RWPE1 (cell line): ENCODE results near the gene CD86.

Experiments used
- CTCF ChIA-PET: fragments of 350-600 bp; sonication (Branson Sonifier 250); formaldehyde crosslinking; extraction: SDS; loops from one replicate; lab custom pipeline; 2021; lab: Yijun Ruan, JAX
- POLR2A ChIA-PET: fragments of 400-600 bp; formaldehyde crosslinking; extraction: SDS; loops from one replicate; lab custom pipeline; 2020; ENCODE audit warnings: antibody characterized with exemption; ENCODE audit not compliant: low non-redundant PET; lab: Yijun Ruan, JAX
- DNase-seq: peaks from one replicate; pipeline ENCODE4 v3.0.0; 2012; ENCODE audit warnings: low spot score
- H3K27ac ChIP-seq: fragments of 450-650 bp; 2 replicates; pipeline ENCODE4 v1.5.1; 2017
- TF ChIP-seq, protein P1 (sequence below): fragments of 450-650 bp; conservative IDR thresholded peaks from 2 replicates; pipeline ENCODE4 v1.5.1; 2017; ENCODE audit warnings: low read depth, mild to moderate bottlenecking

Gene CD86

DNA sequence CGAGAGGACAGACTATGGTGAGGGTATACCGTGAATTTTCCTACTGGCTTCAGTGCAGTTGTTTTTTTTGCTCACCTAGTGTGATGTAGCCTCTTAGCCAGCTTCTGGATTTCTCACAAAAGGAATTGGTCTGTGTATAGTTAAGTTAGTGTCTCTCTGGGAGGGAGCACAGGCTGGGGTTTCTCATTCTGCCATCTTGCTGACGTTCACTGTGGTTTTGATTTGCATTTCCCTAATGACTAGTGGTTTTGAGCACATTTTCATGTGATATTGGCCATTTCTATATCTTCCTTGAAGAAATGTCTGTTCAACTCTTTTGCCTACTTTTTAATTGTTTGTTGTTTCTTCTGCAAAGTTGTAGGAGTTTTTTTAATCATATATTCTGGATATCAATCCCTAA is 2.2 kb upstream of the CD86 start:
- ChIA-PET POLR2A (no interaction called here), CTCF (no interaction called here)
- TF ChIP-seq, protein P1, sequence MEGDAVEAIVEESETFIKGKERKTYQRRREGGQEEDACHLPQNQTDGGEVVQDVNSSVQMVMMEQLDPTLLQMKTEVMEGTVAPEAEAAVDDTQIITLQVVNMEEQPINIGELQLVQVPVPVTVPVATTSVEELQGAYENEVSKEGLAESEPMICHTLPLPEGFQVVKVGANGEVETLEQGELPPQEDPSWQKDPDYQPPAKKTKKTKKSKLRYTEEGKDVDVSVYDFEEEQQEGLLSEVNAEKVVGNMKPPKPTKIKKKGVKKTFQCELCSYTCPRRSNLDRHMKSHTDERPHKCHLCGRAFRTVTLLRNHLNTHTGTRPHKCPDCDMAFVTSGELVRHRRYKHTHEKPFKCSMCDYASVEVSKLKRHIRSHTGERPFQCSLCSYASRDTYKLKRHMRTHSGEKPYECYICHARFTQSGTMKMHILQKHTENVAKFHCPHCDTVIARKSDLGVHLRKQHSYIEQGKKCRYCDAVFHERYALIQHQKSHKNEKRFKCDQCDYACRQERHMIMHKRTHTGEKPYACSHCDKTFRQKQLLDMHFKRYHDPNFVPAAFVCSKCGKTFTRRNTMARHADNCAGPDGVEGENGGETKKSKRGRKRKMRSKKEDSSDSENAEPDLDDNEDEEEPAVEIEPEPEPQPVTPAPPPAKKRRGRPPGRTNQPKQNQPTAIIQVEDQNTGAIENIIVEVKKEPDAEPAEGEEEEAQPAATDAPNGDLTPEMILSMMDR = no peak
- DNase-seq = no peak
- H3K27ac ChIP-seq = no peak overlapping the region

DNA sequence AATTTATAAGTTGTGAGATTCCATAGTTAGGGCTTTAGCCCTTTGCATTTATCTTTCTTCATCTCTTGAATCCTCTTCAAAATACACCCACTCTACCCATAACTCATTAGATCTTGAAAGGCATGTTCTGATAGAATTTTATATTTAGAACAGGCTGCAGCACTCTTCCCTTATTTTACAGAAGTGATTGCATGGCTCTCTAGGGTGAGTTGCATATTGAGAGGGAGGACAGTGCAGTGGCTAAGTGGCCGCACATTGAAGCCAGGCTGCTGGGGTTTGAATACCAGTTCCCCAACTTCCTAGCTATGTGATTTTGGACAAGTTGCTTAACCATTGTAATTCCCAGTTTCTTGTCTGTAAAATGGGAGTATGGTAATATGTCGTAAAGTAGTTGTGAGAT is 2.5 kb downstream of the CD86 start:
- no peak overlapping the region for H3K27ac ChIP-seq
- no peak for DNase-seq
- POLR2A ChIA-PET = no interaction called here
- TF ChIP-seq, protein P1 = no peak
- CTCF ChIA-PET = no interaction called here

DNA sequence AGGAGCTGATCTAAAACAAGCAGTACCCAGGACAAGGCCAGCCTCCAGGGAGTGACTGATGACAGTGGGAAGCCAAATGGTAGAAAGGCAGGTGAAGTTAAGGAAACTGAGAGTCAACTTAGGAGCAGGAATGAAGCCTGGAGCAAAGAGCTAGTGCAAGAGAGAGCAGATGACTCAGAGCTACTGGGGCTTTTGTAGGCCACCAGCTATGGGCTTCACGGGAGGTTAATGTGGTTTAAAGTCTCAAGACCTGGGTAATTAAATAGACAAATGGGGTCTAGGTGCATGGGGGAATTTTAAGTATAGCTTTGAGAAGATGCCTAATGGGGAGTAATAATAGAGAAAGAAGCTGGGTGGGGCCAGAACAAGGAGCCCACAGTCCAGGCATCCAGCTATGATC is 3.1 kb downstream of the CD86 start:
- ChIA-PET CTCF (no interaction called here), POLR2A (no interaction called here)
- no peak overlapping the region for H3K27ac ChIP-seq
- TF ChIP-seq, protein P1 = no peak
- no peak for DNase-seq

DNA sequence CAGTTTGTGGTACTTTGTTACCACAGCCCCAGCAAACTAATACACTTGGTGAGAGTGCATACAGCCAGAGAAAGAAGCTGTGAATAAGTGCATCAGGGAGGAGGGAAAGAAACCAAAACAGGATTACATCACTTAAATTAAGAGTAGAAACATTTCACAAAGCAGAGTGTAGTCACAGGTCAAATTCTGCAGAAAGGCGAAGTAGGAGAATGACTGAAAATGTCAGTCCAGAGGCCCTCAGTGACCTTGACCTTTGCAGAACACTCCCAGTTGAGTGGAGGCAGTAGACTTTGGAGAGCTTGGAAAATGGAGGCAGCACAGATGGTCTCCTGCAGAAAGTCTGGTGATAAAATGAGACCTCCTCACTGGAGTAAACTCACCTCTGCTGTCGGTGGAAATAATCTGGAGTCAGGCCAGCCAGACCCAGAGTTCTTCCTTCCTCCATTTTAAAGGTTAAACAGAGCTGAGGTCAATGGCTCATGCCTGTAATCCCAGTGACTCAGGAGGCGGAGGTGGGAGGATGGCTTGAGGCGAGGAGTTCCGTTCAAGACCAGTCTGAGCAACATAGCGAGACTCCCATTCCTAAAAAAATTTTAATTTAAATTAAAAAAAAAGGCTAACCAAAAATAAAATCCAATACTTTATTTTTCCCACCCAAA is 5.0 kb downstream of the CD86 start:
- ChIA-PET POLR2A (no interaction called here), CTCF (no interaction called here)
- TF ChIP-seq, protein P1 = no peak
- H3K27ac ChIP-seq = no peak overlapping the region
- no peak for DNase-seq

DNA sequence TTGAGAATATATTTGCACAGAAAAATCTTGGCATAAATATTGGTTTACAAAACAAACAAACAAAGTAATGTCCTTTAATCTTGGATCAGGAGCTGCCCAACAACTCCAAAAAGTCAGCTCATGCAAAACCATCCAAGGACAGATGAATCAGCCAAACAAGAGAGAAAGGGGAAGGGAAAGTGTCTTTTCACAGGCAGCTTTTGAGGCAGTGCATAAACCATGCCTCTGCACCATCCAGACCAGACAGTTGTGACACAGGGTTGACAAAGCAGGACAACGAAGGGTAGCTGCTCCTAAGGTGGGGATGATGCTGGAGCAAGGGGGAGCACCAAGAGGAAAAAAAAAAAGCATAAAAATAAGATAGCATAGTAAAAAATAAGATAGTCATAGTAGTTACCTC is 8.7 kb downstream of the CD86 start:
- TF ChIP-seq, protein P1 = no peak
- DNase-seq = no peak
- POLR2A ChIA-PET = no interaction called here

DNA sequence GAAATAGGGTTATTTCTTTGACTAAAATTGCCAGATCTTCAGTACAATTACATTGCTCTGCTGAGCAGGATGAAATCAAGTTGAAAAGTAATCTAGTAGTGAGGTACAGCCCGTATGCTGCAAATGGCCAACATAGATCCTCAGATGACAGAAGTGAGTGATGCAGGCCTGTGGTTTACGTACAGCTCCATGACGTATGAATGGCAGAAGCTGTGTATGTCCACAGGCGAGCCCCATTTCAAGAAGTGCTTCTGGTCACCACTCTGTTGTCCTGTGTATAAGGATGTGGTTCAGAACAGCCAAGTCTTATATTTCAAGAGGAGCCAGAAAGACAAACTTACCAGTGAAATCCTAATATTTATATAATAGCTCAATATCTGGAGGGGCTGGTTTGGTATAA is 9.2 kb downstream of the CD86 start:
- TF ChIP-seq, protein P1 = no peak
- ChIA-PET POLR2A (no interaction called here), CTCF (no interaction called here)
- DNase-seq = no peak
- no peak overlapping the region for H3K27ac ChIP-seq

More for the DNA sequence above, 8.7 kb downstream of the CD86 start:
- H3K27ac ChIP-seq = no peak overlapping the region
- CTCF ChIA-PET = no interaction called here
